ENCODE measurements around the gene ADM2. TPM values are rescaled to one million over a fixed set of nuclear protein-coding genes. Genes with fewer than 3 reads are reported as not detected.

The ADM2 gene
- total and polyA plus RNA-seq, 2 of the 13 experiments (the other 11 are each of a cell fraction or from before 2014, with no cell fraction given) = 1.2 to 3.0 TPM

DNA sequence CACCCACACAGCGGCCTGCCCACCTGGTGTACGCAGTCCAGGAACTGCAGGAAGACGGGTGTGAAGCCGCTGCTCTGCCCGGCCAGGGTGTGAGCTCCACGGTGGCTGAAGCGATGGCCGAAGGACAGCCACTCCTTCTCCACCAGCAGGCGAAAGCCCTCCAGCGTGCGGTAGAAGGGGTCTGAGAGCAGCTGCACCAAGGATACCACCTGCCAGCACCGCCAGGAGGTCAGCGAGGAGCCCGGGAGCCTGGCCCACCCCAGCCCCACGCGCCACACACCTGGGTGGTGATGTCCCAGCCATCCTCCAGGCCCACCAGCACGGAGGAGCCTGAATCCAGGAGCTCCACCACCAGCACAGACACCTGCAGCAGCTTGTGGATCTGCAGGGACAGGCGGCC lies 26.1 kb upstream of the ADM2 start (continued):
- TF ChIP-seq, protein P1, sequence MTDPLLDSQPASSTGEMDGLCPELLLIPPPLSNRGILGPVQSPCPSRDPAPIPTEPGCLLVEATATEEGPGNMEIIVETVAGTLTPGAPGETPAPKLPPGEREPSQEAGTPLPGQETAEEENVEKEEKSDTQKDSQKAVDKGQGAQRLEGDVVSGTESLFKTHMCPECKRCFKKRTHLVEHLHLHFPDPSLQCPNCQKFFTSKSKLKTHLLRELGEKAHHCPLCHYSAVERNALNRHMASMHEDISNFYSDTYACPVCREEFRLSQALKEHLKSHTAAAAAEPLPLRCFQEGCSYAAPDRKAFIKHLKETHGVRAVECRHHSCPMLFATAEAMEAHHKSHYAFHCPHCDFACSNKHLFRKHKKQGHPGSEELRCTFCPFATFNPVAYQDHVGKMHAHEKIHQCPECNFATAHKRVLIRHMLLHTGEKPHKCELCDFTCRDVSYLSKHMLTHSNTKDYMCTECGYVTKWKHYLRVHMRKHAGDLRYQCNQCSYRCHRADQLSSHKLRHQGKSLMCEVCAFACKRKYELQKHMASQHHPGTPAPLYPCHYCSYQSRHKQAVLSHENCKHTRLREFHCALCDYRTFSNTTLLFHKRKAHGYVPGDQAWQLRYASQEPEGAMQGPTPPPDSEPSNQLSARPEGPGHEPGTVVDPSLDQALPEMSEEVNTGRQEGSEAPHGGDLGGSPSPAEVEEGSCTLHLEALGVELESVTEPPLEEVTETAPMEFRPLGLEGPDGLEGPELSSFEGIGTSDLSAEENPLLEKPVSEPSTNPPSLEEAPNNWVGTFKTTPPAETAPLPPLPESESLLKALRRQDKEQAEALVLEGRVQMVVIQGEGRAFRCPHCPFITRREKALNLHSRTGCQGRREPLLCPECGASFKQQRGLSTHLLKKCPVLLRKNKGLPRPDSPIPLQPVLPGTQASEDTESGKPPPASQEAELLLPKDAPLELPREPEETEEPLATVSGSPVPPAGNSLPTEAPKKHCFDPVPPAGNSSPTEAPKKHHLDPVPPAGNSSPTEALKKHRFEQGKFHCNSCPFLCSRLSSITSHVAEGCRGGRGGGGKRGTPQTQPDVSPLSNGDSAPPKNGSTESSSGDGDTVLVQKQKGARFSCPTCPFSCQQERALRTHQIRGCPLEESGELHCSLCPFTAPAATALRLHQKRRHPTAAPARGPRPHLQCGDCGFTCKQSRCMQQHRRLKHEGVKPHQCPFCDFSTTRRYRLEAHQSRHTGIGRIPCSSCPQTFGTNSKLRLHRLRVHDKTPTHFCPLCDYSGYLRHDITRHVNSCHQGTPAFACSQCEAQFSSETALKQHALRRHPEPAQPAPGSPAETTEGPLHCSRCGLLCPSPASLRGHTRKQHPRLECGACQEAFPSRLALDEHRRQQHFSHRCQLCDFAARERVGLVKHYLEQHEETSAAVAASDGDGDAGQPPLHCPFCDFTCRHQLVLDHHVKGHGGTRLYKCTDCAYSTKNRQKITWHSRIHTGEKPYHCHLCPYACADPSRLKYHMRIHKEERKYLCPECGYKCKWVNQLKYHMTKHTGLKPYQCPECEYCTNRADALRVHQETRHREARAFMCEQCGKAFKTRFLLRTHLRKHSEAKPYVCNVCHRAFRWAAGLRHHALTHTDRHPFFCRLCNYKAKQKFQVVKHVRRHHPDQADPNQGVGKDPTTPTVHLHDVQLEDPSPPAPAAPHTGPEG (CRISPR knock-in tag; IDR thresholded peaks at IDR 0.05) = no peak
- TF ChIP-seq, protein P2, sequence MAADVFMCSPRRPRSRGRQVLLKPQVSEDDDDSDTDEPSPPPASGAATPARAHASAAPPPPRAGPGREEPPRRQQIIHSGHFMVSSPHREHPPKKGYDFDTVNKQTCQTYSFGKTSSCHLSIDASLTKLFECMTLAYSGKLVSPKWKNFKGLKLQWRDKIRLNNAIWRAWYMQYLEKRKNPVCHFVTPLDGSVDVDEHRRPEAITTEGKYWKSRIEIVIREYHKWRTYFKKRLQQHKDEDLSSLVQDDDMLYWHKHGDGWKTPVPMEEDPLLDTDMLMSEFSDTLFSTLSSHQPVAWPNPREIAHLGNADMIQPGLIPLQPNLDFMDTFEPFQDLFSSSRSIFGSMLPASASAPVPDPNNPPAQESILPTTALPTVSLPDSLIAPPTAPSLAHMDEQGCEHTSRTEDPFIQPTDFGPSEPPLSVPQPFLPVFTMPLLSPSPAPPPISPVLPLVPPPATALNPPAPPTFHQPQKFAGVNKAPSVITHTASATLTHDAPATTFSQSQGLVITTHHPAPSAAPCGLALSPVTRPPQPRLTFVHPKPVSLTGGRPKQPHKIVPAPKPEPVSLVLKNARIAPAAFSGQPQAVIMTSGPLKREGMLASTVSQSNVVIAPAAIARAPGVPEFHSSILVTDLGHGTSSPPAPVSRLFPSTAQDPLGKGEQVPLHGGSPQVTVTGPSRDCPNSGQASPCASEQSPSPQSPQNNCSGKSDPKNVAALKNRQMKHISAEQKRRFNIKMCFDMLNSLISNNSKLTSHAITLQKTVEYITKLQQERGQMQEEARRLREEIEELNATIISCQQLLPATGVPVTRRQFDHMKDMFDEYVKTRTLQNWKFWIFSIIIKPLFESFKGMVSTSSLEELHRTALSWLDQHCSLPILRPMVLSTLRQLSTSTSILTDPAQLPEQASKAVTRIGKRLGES (CRISPR knock-in tag; IDR thresholded peaks at IDR 0.05; ENCODE audit: borderline replicate concordance) = no peak
- TF ChIP-seq ZSCAN12 (CRISPR knock-in tag; IDR thresholded peaks at IDR 0.05) (no peak), THAP11 (CRISPR knock-in tag; IDR thresholded peaks at IDR 0.05) (no peak)

Data from HepG2 (cell line).